ENCODE data around the gene HIVEP1.

The HIVEP1 gene

DNA sequence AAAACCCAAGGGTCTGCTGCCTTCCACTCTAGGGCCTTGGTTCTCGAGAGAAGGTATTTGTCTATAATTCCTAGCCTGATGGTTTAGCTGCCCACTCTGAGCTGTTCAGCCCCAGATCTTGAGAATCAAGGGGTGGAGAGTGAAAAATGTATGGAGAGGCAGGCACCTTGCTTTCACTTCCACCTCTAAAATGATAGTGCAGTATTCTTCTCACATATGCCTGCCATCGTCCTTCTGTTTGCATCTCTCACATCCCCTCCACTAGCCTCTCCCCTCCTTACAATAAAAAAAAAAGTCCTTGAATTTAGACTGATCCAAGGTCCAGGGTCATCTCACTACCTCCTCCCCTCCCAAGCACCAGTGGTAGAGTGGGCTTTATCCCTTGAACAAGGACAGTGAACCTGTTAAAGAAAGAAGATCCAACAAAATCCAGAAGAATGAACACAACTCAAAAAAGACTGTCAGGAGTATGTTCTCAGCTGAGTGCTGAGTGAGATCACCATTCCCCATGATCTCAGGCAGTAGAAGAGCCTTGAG lies 104.2 kb downstream of the HIVEP1 start:
- DNase-seq (no peak), ATAC-seq (replicated peaks) (no peak)
- H3K27ac Mint-ChIP-seq, result peak overlapping the region in 1 of 2 donors; percentile 47
- no peaks in the 10 kb centered on the region for H3K36me3 Mint-ChIP-seq (ENCODE audit: insufficient read depth)
- H3K4me1 Mint-ChIP-seq (ENCODE audit: low read depth in 2 of 2), result peaks cover 23 to 39% of the 10 kb centered on the region in 2 donors
- H3K4me3 Mint-ChIP-seq, result no peak overlapping the region
- no peaks in the 10 kb centered on the region for H3K27me3 Mint-ChIP-seq
- H3K9me3 Mint-ChIP-seq, result no peaks in the 10 kb centered on the region

- no peaks in the 10 kb centered on the region for H3K36me3 Mint-ChIP-seq (ENCODE audit: insufficient read depth)
- H3K4me1 Mint-ChIP-seq (ENCODE audit: low read depth in 2 of 2), result peaks cover 23 to 39% of the 10 kb centered on the region in 2 donors
- DNase-seq (no peak), ATAC-seq (replicated peaks) (no peak)
- no peaks in the 10 kb centered on the region for H3K9me3 Mint-ChIP-seq
- H3K27ac Mint-ChIP-seq, result no peak overlapping the region
- no peak overlapping the region for H3K4me3 Mint-ChIP-seq
- no peaks in the 10 kb centered on the region for H3K27me3 Mint-ChIP-seq
Measured at GRCh38 chr6:12116978-12117377, 104.9 kb downstream of the HIVEP1 start.

- Mint-ChIP-seq H3K27me3 (no peaks in the 10 kb centered on the region), H3K36me3 (ENCODE audit: insufficient read depth) (no peaks in the 10 kb centered on the region), H3K4me3 (no peak overlapping the region), H3K9me3 (no peaks in the 10 kb centered on the region), H3K27ac (peak overlapping the region; percentile 21 to 67), H3K4me1 (ENCODE audit: low read depth in 2 of 2) (peaks cover 17 to 28% of the 10 kb centered on the region in 2 donors)
- DNase-seq (no peak), ATAC-seq (replicated peaks) (no peak)
Measured at GRCh38 chr6:12118607-12119006, 106.5 kb downstream of the HIVEP1 start.

GRCh38 chr6:12119085-12119588 lies 107.0 kb downstream of the HIVEP1 start:
- Mint-ChIP-seq H3K4me1 (ENCODE audit: low read depth in 2 of 2) (peaks cover 18 to 23% of the 10 kb centered on the region in 2 donors), H3K27me3 (no peaks in the 10 kb centered on the region), H3K4me3 (no peak overlapping the region), H3K9me3 (no peaks in the 10 kb centered on the region), H3K36me3 (ENCODE audit: insufficient read depth) (no peaks in the 10 kb centered on the region), H3K27ac (peak overlapping the region; percentile 21 to 67)
- DNase-seq, result peak; percentile 24 to 38 (median 29)
- peak; percentile 90 for ATAC-seq (replicated peaks)

DNA sequence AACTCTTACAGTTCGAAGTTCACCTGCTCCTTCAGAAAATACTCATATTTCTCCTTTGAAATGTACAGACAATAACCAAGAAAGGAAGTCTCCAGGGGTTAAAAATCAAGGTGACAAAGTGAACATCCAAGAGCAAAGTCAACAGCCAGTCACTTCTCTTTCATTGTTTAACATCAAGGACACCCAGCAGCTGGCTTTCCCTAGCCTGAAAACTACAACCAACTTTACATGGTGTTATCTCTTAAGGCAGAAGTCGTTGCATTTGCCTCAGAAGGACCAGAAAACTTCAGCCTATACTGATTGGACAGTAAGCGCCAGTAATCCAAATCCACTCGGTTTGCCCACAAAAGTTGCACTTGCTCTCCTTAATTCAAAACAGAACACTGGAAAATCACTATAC lies 113.3 kb downstream of the HIVEP1 start:
- Mint-ChIP-seq H3K4me1 (ENCODE audit: low read depth in 2 of 2) (peaks cover 4 to 8% of the 10 kb centered on the region in 2 donors), H3K9me3 (no peaks in the 10 kb centered on the region), H3K36me3 (ENCODE audit: insufficient read depth) (no peaks in the 10 kb centered on the region), H3K27me3 (no peaks in the 10 kb centered on the region), H3K4me3 (no peak overlapping the region), H3K27ac (no peak overlapping the region)
- DNase-seq (no peak), ATAC-seq (replicated peaks) (no peak)

DNA sequence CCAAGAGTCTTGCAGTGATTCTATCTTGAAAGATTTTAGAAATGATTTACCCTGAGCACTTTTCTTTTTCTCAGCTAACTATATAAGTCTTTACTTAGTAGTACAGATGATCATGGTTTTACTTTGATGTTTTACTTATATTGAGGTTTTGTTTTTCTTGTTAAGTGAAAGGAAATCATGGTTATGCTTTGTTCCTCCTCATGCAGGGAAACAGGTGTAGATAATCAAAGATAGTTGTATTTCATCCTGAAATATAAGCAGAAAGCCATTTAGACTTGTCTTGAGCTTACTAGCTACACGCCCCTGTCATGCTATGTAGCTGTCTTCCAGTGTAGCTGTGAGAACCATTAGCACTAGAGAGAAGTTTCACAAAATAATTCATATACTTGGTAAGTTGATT lies 113.9 kb downstream of the HIVEP1 start:
- Mint-ChIP-seq H3K4me3 (no peak overlapping the region), H3K9me3 (no peaks in the 10 kb centered on the region), H3K36me3 (ENCODE audit: insufficient read depth) (no peaks in the 10 kb centered on the region), H3K27me3 (no peaks in the 10 kb centered on the region), H3K27ac (no peak overlapping the region), H3K4me1 (ENCODE audit: low read depth in 2 of 2) (peaks cover 3 to 8% of the 10 kb centered on the region in 2 donors)
- DNase-seq, result no peak
- ATAC-seq (replicated peaks), result no peak

- no peak overlapping the region for H3K4me3 Mint-ChIP-seq
- DNase-seq (no peak), ATAC-seq (replicated peaks) (no peak)
- no peaks in the 10 kb centered on the region for H3K9me3 Mint-ChIP-seq
- H3K27me3 Mint-ChIP-seq, result no peaks in the 10 kb centered on the region
- H3K27ac Mint-ChIP-seq, result no peak overlapping the region
- peaks cover 1 to 3% of the 10 kb centered on the region in 2 donors for H3K4me1 Mint-ChIP-seq (ENCODE audit: low read depth in 2 of 2)
- no peaks in the 10 kb centered on the region for H3K36me3 Mint-ChIP-seq (ENCODE audit: insufficient read depth)
Measured at GRCh38 chr6:12129523-12129922, 117.4 kb downstream of the HIVEP1 start.

DNA sequence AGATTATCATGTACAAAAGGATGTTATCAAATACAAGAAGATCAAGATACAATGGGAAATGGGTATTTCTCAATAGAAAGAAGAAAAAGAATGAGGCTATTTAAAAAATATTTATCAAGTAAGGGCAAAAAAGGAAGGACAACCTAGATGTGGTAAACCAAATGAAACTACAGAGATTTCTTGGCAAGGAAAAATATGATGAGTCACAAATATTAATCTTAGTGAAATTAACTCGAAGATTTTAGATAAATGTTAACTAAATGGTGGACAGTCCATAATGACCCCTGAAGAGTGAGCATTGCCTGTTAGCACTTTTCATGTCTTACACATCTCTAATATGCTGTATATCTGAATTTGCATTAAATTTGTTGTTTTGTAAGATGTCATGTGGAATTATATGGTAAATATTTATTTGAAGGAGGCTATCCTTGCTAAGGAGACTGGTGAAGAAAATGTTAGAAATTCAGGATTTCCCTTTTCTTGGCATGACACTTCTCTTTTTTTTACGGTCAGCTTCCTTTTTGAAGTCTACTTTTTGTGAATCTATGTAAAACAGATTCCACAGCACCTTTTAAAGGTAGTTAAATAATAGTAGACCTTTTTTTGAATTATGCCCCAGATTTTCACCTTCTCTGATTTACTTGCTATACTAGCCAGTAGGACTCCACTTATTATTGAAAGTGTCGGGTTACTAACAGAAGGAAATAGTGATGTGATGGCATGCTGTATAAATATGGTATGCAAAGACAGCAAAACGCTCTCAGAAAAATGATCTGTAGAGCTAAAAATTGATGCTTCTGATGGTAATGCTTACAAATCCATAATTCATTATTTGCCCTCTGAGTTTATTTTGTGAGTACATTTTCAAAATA lies 120.5 kb downstream of the HIVEP1 start:
- Mint-ChIP-seq H3K36me3 (ENCODE audit: insufficient read depth) (peaks cover 3% of the 10 kb centered on the region), H3K27me3 (no peaks in the 10 kb centered on the region), H3K27ac (no peak overlapping the region), H3K4me3 (no peak overlapping the region), H3K4me1 (ENCODE audit: low read depth in 2 of 2) (no peaks in the 10 kb centered on the region), H3K9me3 (no peaks in the 10 kb centered on the region)
- DNase-seq (no peak), ATAC-seq (replicated peaks) (no peak)

DNA sequence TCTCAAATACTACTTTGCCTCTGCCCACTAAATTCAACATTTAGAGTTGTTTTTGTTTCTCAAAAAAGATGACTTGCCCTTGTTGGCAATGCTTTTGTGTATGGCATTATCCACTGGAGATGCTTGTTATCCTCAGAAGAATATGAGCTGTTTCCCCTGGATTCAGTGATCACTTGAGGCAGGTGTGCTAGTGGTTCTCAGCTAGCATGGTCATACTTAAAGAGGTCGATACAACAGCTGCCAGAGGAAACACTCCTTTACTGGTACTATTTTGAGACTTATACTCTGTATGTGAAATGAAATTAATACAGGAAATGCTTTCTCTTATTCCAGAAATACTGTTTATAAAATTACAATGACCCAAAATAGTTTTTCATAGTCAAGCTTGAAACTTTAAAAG lies 122.5 kb downstream of the HIVEP1 start:
- Mint-ChIP-seq H3K4me3 (no peak overlapping the region), H3K27me3 (no peaks in the 10 kb centered on the region), H3K9me3 (no peaks in the 10 kb centered on the region), H3K27ac (no peak overlapping the region), H3K4me1 (ENCODE audit: low read depth in 2 of 2) (peaks cover 3 to 6% of the 10 kb centered on the region in 2 donors), H3K36me3 (ENCODE audit: insufficient read depth) (peaks cover 3% of the 10 kb centered on the region)
- ATAC-seq (replicated peaks) (no peak), DNase-seq (no peak)

DNA sequence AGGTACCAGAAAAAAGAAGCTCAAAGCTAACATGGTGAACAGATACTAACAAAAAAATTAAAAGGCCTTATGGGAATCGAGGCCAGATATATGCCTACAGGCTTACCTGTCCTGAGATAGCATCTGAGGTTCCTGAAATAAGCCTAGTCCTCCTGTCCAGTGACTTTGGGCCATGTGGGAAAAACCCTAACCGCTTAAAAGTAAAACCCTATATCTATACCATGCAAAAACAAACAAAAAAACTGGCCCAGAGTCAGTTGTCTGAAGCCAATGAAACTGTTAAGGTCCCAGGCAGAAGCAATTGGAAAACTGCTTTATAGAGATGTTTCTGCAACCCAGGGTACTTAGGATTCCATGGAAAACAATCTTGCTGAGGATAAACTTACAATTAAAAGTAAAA lies 122.9 kb downstream of the HIVEP1 start:
- Mint-ChIP-seq H3K27me3 (no peaks in the 10 kb centered on the region), H3K4me1 (ENCODE audit: low read depth in 2 of 2) (peaks cover 3 to 6% of the 10 kb centered on the region in 2 donors), H3K36me3 (ENCODE audit: insufficient read depth) (peaks cover 3% of the 10 kb centered on the region), H3K9me3 (no peaks in the 10 kb centered on the region), H3K27ac (no peak overlapping the region), H3K4me3 (no peak overlapping the region)
- ATAC-seq (replicated peaks) (no peak), DNase-seq (no peak)

DNA sequence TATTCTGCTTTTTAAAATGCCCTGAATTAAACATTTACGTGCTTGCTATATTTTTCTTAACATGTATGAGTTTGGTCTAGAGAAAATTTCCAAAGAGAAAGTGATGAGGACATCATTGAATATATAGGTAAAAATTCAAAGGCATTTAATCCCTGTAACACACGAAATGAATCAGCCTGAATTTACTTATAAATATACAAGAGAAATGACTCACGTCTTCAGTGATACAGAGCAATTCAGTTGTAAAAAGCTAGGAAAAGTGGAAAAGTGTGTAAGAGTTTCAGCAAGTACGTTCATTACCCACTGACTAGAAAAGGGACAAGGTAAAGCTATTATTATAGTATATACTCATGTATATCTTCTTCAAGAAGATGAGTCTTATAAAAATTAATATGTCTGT lies 124.8 kb downstream of the HIVEP1 start:
- H3K4me3 Mint-ChIP-seq, result no peak overlapping the region
- ATAC-seq (replicated peaks), result no peak
- H3K9me3 Mint-ChIP-seq, result peaks cover under 1 to 2% of the 10 kb centered on the region in 2 donors
- peaks cover 3% of the 10 kb centered on the region for H3K36me3 Mint-ChIP-seq (ENCODE audit: insufficient read depth)
- DNase-seq, result no peak
- peaks cover 3 to 6% of the 10 kb centered on the region in 2 donors for H3K4me1 Mint-ChIP-seq (ENCODE audit: low read depth in 2 of 2)
- no peaks in the 10 kb centered on the region for H3K27me3 Mint-ChIP-seq
- H3K27ac Mint-ChIP-seq, result no peak overlapping the region

- H3K27ac Mint-ChIP-seq, result no peak overlapping the region
Measured at GRCh38 chr6:12137480-12137879, 125.4 kb downstream of the HIVEP1 start.

DNA sequence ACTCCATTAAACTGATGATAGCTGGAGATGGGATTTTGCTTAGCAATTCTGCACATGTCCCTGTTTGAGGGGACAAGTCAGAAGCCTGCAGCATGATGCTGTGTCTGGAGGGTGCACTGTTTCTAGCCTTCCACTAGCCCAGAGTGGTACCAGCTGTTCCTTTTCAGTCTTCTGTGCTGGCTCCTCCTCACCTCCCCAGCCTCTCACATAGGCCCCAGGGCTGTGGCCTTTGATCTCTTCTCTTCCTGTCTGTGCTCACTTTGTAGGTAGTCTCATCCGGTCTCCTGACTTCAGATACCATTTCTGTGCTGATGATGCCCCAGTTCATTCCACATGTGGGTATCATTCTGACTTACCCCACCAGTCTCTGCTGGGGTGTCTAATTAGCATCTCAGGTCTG lies 126.3 kb downstream of the HIVEP1 start:
- Mint-ChIP-seq H3K27me3 (no peaks in the 10 kb centered on the region), H3K4me1 (ENCODE audit: low read depth in 2 of 2) (peaks cover 3 to 6% of the 10 kb centered on the region in 2 donors), H3K4me3 (no peak overlapping the region), H3K9me3 (peaks cover 2 to 7% of the 10 kb centered on the region in 2 donors), H3K36me3 (ENCODE audit: insufficient read depth) (peaks cover 3% of the 10 kb centered on the region), H3K27ac (no peak overlapping the region)
- ATAC-seq (replicated peaks), result peak; percentile 96
- DNase-seq, result peak in 1 of 3 experiments; percentile 7

More at GRCh38 chr6:12137480-12137879, 125.4 kb downstream of the HIVEP1 start:
- no peaks in the 10 kb centered on the region for H3K27me3 Mint-ChIP-seq
- no peak for ATAC-seq (replicated peaks)
- peaks cover 3 to 6% of the 10 kb centered on the region in 2 donors for H3K4me1 Mint-ChIP-seq (ENCODE audit: low read depth in 2 of 2)
- peaks cover 2 to 6% of the 10 kb centered on the region in 2 donors for H3K9me3 Mint-ChIP-seq
- no peak for DNase-seq
- H3K4me3 Mint-ChIP-seq, result no peak overlapping the region
- H3K36me3 Mint-ChIP-seq (ENCODE audit: insufficient read depth), result peaks cover 3% of the 10 kb centered on the region

DNA sequence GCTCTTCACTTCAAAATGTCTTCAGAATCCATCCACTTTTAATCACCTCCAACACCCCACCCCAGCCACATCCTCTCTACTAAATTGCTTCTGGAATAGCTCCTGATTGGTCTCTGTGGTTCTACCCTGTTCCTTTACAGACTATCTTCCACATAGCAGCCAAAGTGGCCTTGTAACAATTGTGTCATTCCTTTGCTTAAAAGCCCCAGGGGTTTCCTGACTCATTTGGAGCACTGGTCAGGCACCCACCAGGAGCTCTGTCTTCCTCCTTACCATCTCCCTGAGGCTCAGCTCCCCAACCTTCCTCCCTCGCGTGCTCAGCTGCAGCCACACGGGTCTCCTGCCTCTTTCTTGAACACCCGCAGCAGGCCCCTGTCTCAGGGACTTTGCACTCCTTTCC lies 126.8 kb downstream of the HIVEP1 start:
- no peaks in the 10 kb centered on the region for H3K27me3 Mint-ChIP-seq
- ATAC-seq (replicated peaks) (no peak), DNase-seq (no peak)
- peaks cover 3 to 6% of the 10 kb centered on the region in 2 donors for H3K4me1 Mint-ChIP-seq (ENCODE audit: low read depth in 2 of 2)
- peaks cover 3% of the 10 kb centered on the region for H3K36me3 Mint-ChIP-seq (ENCODE audit: insufficient read depth)
- peaks cover 2 to 7% of the 10 kb centered on the region in 2 donors for H3K9me3 Mint-ChIP-seq
- no peak overlapping the region for H3K27ac Mint-ChIP-seq
- H3K4me3 Mint-ChIP-seq, result no peak overlapping the region
